AG09309 (cell line): ENCODE data around the gene FAM120A.

Experiments
- DNase-seq: peaks from one replicate; pipeline ENCODE4 v3.0.0-alpha.2; 2010; ENCODE audit warnings: low read depth
- H3K4me3 ChIP-seq: 2 replicates; pipeline ENCODE4 v1.5.1; 2011; ENCODE audit warnings: mild to moderate bottlenecking, low read depth, low read length, moderate library complexity; ENCODE audit not compliant: control insufficient read depth
- TF ChIP-seq, protein P1 (sequence below): IDR thresholded peaks from 2 replicates; pipeline ENCODE4 v1.5.1; 2011; ENCODE audit warnings: mild to moderate bottlenecking, low read depth, low read length, inconsistent platforms; ENCODE audit not compliant: insufficient read depth, control insufficient read depth; ENCODE audit errors: missing control alignments

Gene FAM120A

GRCh38 chr9:93613791-93614190 is 162.3 kb downstream of the FAM120A start:
- no peak for DNase-seq
- TF ChIP-seq, protein P1, sequence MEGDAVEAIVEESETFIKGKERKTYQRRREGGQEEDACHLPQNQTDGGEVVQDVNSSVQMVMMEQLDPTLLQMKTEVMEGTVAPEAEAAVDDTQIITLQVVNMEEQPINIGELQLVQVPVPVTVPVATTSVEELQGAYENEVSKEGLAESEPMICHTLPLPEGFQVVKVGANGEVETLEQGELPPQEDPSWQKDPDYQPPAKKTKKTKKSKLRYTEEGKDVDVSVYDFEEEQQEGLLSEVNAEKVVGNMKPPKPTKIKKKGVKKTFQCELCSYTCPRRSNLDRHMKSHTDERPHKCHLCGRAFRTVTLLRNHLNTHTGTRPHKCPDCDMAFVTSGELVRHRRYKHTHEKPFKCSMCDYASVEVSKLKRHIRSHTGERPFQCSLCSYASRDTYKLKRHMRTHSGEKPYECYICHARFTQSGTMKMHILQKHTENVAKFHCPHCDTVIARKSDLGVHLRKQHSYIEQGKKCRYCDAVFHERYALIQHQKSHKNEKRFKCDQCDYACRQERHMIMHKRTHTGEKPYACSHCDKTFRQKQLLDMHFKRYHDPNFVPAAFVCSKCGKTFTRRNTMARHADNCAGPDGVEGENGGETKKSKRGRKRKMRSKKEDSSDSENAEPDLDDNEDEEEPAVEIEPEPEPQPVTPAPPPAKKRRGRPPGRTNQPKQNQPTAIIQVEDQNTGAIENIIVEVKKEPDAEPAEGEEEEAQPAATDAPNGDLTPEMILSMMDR, result no peak
- no peak overlapping the region for H3K4me3 ChIP-seq

DNA sequence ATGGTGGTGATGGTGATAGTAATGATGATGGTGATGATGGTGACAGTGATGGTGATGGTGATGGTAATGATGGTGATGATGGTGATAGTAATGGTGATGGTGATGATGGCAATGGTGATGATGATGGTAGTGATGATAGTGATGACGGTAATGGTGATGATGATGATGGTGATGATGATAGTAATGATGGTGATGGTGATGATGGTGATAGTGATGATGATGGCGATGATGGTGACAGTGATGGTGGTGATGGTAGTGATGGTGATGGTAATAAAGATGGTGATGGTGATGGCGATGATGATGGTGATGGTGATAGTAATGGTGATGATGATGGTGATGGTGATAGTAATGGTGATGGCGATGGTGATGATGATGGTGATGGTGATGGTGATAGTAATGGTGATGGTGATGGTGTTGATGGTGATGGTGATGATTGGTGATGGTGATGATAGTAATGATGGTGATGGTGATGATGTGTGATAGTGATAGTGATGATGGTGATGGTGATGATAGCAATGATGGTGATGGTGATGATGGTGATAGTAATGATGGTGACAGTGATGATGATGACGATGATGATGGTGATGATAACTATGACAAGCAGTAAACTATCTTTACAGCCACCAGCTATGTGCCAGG is 163.5 kb downstream of the FAM120A start:
- no peak for DNase-seq
- TF ChIP-seq, protein P1, result no peak
- no peak overlapping the region for H3K4me3 ChIP-seq
